ENCODE results near the gene SFTPA2.
A peak's percentile ranks its signal among the peaks of the same experiment; 100 is the strongest.
"Not testable (repeated sequence)": the region's sequence is repeated elsewhere in the genome, so short reads cannot be mapped to it uniquely, and the experiment has no call there.

Gene SFTPA2

DNA sequence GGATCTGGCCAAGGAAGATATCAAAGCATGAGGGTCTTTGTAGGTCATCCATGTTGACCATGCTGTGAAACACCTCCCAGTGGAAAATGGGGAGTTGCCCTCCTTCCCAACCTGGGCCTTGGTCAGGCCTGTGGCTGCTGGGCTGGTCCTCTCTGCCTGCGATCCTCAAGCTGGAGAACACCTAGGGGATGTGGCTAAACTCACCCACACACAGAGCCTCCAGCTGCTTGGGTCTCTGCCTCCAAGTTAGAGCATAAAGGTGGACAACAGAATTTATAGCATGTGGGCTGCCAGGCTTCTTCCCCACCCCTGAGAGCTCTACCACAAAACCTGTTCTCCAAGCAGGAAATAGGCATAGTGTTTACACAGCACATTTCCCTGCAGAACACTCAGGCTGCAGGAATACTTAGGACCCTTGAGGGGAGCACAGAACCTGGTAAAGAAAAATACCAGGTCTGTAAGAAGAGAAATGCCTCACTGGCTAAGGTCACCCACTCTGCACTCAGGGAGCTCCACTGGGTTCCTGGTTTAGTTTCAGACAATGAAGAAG is at the start of gene SFTPA2:
SFTPA2 (minus strand) TSS at position 248 of the 550 bp plus-strand sequence. CDS start 924 bp downstream, outside the sequence.
- no peak for DNase-seq (ENCODE audit: low read depth, low spot score)

DNA sequence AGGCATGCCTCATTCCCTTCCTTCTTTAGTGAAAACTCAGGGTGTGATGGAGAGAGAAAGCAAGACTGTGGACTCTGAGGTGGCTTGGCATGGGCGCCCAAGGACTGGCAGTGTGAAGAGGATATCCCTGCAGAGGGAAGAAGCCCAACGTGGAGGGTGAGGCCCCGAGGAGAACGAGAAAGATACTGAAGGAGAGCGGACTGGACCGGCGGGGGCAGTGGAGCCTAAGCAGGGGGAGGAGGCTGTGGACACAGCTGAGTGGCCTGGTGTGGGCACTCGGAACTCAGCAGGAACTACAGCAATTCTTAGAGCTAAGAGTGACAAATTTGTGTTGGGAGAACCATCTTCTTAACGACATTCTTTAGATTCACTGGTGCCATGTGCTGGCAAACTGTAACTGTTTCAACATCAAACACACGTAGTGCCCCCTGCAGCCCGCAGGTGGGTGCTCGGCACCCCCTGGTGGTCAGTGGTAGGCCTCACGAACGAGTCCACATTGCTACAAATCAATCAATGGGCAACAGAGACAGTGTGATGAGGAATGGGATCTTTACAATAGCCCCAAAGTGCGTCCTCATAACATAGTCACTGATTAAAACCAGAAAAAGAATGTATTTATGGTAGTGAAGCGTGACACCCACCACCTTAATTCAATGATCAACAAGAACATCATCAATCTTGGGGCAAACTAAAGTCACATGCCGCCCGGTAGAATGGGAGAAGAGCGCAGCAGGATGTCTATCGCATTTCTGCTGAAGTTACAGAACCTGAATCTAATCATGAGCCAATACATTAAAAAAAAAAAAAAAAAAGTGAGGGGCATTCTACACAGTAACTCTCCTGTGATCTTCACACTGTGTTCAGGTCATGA is 48.5 kb upstream of the SFTPA2 start:
- no peak for DNase-seq (ENCODE audit: low read depth, low spot score)

DNA sequence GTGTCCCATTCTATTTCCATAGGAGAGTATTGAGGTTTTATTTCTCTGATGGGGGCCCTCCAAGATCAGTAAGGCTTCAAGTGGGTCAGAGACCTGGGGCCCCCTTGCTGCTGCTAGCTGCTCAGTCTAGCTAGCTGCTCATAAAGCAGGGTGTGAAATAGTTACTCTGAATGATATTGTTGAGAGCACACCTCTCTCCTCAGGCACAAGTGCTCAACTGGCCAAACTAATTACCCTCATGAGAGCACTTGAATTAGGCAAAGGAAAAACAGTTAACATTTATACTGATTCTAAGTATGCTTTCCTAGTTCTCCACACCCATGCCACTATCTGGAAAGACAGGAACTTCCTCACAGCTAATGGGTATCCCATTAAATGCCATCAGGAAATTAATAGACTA is 45.1 kb upstream of the SFTPA2 start:
- DNase-seq (ENCODE audit: low read depth, low spot score) = no peak

DNA sequence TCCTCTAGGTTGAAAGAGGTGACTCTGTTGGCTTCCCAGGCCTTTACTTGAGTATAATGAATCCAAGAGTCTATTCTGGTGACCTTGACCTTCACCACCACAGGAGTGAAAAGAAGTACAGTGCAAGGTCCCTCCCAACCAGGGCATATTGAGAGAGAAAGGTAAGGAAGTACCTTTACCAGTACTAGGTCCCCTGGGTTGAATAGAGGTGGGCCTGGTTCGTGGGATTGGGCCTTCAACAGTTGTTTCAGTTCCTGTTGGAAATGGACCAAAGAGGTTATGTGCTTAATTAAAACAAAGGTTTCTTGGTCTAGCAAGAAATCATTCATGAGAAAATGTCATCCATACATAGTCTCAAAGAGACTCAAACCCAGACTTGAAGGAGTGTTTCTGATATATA is 44.1 kb upstream of the SFTPA2 start:
- DNase-seq (ENCODE audit: low read depth, low spot score) = no peak

DNA sequence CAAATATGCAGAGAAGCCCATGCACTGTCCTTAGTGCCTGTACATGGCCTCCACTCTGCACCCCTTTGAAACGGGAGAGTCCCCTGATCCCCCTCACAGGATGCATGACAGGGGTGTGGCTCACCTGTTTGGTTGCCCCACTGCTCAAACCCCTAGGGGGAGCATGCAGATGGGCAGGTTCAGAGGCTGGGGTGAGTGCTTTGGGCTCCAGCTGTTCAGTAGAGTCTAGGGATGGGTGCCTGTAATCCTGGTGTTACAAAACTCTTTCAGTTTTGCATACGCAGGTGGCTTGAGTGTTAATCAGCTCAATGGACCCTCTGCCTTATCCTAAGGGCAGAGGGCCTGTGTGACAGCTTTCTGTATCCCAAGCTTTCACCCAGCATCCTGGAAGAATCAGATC is 42.7 kb upstream of the SFTPA2 start:
- DNase-seq (ENCODE audit: low read depth, low spot score) = no peak

DNA sequence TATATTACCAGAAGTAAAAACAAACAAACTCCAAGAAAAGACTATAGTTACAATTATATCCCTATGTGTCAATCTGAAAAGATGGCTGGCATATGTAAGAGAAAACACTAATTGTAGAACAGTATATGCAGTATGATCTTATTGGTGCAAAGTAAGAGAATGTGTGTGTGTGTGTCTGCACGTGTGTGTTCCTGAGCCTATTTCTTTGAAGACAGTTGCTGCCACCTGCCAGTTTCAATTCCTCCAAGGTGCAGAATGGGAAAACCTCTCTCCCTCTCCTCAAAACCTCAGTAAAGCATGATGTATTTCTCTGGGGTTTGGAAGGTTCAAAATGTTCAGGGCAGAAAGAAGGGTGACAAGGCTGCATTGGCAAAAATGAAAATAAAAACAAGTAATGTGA is 41.7 kb upstream of the SFTPA2 start:
- DNase-seq (ENCODE audit: low read depth, low spot score) = no peak

DNA sequence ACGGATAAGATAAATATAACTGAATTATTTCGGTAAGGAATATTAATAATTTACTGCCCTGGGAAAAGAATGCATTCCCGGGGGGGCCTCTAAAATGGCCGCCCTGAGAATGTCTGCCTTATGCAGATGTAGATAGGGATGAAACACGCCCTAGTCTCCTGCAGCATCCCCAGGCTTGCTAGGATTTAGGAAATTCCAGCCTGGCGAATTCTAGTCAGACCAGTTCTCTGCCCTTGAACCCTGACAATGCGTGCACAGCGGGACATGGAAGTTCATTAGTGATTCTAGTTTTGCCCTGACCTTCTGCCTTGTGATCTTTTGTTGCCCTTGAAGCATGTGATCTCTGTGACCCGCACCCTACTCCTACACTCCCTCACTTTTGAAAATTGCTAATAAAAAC is 39.4 kb upstream of the SFTPA2 start:
- DNase-seq (ENCODE audit: low read depth, low spot score) = not testable (repeated sequence)

DNA sequence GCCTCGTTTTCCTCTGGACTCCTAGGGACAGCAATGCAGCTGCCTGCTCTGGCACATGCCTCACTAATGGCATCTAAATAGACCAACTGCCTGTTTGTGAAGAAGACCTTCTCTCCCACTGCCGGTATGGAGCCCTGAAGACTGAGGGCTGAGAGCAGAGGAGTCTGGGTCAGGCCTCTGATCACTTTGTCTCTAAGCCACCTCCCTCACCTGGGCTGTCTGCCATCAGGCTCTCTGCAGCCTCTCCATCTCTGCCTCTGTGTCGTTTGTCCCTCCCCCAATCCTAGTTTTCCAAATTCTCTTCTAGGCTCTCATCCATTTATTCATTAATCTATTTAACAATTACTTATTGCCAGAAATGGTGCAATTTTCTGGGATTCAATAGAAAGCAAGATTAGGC is 35.3 kb upstream of the SFTPA2 start:
- no peak for DNase-seq (ENCODE audit: low read depth, low spot score)

DNA sequence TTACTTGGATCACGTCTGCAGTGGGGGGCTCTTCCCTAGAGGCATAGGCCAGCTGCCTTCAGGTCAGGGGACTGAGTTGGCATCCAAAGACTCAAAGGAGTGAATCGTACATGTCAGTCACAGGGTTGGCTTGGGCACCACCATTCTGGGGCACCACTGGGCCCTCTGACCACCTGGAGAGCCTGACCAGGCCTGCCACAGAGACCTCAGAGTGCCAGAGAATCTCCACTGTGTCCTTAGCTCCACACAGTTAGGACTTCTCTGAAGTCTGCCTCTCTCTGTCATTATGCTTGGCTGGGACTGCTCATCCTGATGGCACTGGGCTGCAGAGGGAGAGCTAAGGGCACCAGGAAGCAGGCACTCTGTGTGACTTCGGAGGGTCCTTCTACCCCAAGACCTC is 34.4 kb upstream of the SFTPA2 start:
- not testable (repeated sequence) for DNase-seq (ENCODE audit: low read depth, low spot score)

DNA sequence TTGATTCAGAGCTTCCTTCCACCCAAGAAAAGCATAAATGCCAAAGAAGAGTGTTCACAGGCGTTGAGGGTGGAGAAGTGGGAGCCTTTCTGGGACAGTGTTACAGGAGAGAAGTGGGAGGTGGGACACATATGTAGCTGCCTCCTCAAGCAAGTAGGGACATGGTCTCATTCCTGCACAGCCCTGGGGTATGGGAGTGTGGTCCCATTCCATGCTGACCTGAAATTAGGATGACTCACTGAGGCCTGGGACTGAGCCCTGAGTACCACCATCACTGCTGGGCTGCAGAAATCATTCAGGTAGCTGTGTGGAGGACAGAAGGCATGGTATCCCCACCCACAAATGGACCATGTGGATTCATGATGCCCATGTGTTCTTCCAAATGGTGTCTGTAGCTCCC is 33.2 kb upstream of the SFTPA2 start:
- DNase-seq (ENCODE audit: low read depth, low spot score) = no peak

DNA sequence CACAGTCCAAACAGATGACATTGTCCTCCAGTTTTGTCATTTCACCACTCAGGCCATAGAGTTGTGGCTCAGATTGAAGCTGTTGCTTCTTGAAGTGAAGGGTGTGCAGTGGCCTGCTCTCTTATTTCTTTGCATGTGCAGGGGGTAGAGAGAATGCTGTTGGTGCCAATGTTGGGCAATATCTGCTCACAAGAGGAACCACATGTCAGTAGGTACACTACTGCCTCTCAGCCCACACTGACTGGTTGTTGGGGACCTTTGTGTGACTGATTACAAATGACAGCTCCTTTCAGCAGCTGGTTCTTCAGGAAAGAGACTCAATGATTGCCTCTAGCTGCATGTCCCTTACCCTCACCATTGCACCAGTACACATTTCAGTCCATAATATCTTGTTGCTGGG is 28.6 kb upstream of the SFTPA2 start:
- DNase-seq (ENCODE audit: low read depth, low spot score) = no peak

DNA sequence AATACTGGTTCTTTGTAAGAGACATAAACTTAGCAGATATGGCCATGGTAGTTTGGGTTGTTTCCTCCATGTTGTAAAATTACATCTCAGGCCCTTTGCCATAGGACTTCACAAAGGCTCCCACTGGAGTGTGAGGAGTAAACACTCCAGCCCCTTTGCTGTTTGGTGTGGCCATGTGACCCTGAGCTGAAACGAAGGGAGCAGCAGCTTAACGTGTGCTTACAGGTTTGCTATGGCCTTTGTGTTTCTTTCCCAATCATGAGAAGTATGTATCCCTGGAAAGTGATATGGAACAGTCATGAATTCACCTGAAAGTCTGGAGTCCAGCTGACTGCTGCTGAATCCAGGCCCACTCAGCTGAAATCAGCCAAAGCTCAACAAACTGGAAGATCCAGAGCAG is 26.7 kb upstream of the SFTPA2 start:
- DNase-seq (ENCODE audit: low read depth, low spot score) = no peak

DNA sequence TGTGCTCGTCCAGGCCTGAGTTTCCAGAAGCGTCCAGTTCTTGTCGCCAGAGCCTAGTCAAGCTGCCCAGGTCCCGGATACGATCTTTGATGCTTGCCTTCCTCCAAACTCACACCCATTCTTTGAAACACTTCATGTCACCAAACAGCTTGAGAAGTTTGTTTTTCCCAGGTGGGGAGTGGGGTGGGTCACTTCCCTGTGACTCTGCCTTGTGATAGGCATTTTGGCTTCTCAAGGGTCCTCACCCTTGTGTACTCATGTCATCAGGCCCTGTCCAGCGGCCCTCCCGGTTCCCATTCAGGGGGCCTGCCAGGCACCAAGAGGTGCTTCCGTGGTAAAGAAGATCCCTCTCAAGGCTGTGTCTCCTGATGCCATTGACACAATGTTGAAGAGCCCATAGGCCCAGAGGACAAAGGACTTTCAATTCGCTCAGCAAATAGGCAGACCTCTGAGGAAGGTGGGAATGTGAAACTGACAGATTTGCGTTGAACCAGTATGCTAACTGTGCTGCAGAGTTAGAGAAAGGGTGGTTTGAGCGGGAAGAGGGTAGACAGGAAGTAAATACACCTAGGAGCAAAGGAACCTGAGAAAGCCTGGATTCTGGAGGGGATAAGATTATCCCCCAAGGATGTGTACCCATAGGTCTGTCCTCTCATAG is 25.8 kb upstream of the SFTPA2 start:
- DNase-seq (ENCODE audit: low read depth, low spot score) = no peak

DNA sequence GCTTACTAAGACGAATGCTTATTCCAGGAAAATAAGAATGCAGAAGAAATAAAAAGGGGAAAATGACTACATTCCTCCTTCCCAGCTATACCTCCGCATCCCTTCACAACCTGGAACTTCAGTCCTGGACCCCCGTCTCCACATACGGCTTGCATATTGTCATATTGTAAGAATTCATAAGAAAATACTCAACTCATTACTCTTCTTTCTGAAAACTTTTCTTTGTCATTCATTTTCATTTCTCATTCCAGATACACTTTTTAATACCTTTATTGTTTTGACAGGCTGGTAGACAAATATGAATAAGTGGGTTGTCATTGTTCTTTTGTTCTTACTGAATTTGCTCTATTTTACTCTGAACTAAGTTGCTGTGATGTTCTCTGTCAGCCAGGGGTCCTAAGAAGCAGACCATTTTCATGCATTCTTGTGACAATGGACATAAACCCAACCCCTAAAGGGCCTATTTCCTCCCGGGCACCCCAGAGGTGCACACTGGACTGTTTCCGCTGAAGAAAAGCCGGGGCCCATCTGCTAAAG is 23.3 kb upstream of the SFTPA2 start:
- DNase-seq (ENCODE audit: low read depth, low spot score) = no peak

DNA sequence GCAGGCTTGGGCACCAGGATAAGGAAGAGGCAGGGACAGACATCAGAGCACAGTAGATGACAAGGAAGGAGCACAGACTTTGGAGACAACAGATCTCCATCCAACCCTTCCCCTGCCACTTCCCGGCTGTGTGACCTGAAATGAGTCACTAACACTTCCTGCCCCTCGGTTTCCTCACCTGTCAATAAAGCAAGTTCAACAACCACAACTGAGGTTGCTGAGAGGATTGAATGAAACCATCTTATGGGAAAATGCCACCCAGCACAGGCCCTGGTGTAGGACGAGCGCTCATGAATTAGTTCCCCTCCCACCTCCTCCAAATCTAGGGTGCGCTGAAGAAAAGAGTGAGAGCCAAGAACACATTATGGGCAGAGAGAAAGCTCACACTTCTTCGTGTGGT is 22.7 kb upstream of the SFTPA2 start:
- not testable (repeated sequence) for DNase-seq (ENCODE audit: low read depth, low spot score)

DNA sequence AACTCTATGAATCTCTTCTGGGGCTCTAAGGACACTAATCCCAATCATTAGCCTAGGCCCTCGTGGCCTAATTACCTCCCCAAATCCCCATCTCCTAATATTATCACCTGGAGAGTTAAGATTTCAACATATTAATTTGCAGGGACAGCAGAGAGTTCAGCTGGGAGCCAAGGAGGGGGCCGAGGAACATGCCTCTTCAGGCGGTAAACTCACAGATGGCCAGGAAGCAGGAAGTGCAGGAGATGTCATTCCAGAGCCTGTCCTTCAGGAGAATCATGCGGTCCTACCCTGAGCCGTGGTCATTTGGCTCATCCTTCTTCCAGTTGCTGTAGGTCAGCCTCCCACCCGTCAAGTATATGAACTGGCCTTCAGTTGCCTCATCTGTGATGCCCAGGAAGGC is 21.9 kb upstream of the SFTPA2 start:
- no peak for DNase-seq (ENCODE audit: low read depth, low spot score)

DNA sequence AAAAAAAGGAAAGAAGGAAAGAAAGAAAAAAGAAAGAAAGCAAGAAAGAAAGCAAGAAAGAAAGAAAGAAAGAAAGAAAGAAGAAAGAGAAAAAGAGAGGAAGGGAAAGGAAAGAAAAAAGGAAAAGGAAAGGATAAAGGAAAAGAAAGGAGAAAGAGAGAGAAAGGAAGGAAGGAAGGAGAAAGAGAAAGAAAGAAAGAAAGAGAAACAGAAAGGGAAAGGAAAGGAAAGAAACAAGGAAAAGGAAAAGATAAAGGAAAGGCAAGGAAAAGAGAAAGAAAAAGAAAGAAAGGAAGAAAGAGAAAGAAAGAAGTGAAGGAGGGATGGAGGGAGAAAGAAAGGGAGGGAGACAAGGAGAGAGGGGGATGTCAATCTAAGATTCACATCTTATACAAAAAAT is 20.8 kb upstream of the SFTPA2 start:
- no peak for DNase-seq (ENCODE audit: low read depth, low spot score)

DNA sequence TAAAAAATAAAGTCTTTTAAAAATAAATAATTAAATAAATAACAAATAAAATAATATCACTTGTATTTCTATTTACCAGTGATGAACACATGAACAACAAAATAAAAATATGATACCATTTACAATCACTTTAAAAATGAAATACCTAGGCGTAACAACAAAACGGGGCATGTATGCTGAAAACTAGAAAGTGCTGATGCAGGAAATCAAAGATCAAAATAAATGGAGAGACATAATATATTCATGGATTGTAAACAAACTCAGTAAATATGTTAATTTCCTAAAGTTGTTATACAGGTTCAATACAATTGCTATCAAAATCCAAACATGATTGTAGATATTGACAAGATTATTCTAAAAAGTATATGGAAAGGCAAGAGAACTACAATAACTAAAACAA is 19.2 kb upstream of the SFTPA2 start:
- DNase-seq (ENCODE audit: low read depth, low spot score) = no peak

DNA sequence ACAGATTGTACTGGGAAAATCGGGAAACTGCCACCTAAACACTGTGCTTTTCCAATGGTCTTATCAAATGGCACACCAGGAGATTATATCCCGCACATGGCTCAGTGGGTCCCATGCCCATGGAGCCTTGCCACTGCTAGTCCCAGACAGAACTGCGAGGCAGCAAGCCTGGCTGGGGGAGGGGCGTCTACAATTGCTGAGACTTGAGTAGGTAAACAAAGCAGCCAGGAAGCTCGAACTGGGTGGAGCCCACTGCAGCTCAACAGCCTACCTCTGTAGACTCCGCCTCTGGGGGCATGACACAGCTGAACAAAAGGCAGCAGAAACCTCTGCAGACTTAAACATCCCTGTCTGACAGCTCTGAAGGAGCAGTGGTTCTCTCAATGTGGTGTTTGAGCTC is 10.4 kb upstream of the SFTPA2 start:
- not testable (repeated sequence) for DNase-seq (ENCODE audit: low read depth, low spot score)

DNA sequence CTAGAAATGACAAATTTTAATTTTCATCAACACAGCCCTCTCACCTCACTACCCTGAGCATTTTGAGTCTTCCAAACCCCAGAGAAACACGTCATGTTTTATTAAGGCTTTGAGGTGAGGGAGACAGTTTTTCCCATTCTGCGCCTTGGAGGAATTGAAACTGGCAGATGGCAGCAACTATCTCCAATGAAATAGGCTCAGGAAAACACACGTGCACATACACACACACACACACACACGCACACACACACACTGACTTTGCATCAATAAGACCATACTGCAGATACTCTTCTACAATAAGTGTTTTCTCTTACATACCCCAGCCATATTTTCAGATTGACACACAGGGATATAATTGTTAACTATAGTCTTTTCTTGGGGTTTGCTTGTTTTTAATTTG is 3.2 kb upstream of the SFTPA2 start:
- DNase-seq (ENCODE audit: low read depth, low spot score) = no peak

DNA sequence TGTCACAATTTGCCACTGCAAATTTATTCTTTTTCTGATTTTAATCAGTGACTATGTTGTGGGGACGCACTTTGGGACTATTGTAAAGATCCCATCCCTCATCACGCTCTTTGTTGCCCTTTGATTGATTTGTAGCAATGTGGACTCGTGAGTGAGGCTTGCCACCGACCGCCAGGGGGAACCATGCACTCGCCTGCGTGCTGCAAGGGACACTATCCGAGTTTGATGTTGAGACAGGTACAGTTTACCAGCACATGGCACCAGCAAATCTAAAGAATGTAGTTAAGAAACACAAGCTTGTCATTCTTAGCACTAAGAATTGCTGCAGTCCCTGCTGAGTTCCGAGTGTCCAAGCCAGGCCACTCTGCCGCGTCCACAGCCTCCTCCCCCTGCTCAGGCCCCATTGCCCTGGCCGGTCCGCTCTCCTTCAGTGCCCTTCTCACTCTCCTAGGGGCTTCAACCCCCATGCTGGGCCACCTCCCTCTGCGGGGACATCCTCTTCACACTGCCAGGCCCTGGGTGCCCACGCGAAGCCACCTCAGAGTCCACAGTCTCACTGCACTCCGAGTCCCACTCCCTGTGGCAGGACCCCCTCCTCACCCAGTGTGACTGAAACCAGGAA is 2.0 kb upstream of the SFTPA2 start:
- peak; percentile 21 for DNase-seq (ENCODE audit: low read depth, low spot score)

DNA sequence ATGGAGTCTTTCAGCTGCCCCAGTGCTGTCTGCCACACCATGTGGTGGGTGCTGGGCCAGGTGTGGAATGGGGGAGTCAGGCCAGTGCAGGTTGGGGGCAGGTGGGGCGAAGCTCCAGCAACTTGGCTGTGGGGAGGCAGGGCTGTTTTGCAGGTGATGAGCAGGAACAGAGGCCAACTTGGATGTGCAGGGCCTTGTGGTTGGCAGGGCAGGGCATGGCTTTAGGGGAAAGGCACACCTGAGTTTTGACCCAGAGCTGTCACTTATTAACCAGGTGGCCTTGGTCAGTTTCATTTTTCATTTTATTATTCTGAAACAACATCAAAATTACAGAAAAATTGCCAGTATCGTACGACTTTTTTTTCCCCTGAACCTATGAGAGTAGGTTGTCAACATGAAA is 1.1 kb upstream of the SFTPA2 start:
- no peak for DNase-seq (ENCODE audit: low read depth, low spot score)
